ENCODE results near the gene NUTM2A.
"Not testable (repeated sequence)": the region's sequence is repeated elsewhere in the genome, so short reads cannot be mapped to it uniquely, and the experiment has no call there.

The NUTM2A gene

GRCh38 chr10:87248818-87249353 is 23.6 kb downstream of the NUTM2A start:
- DNase-seq = not testable (repeated sequence)

- DNase-seq = not testable (repeated sequence)
Observed at GRCh38 chr10:87280749-87281392, 55.6 kb downstream of the NUTM2A start.
